HCT116 (cell line): Measurements from ENCODE around the gene TMEM204. TPM values are rescaled to one million over a fixed set of nuclear protein-coding genes. Genes with fewer than 3 reads are reported as not detected.

Experiments
- ATAC-seq: fragments of 200-7000 bp; cut with Tn5 transposase; 2 replicates; pipeline ENCODE4 v1.9.1; 2020; ENCODE audit warnings: mild to moderate bottlenecking, moderate library complexity
- BruUV-seq: library from RNA; stranded (reverse); fragments of 400-500 nt; replicated peaks from 2 replicates; lab custom pipeline; 2021; lab: Mats Ljungman, UMichigan
- CTCF ChIA-PET: fragments of 300-600 bp; sonication (Branson Sonifier 250); formaldehyde crosslinking; loops from one replicate; lab custom pipeline; 2021; ENCODE audit warnings: antibody characterized with exemption; lab: Charles Lee
- POLR2A ChIA-PET: fragments of 300-600, 350-600 bp; sonication (Branson Sonifier 250); formaldehyde crosslinking; loops from one replicate; lab custom pipeline; 2021; ENCODE audit warnings: antibody characterized with exemption; lab: Charles Lee
- RAD21 ChIA-PET, 2 experiments: fragments of 300-600 bp; sonication (Branson Sonifier 250); formaldehyde crosslinking; loops; one replicate each; lab custom pipeline; 2023; ENCODE audit warnings: low total read pairs in 2 of 2; ENCODE audit not compliant: uncharacterized antibody in 2 of 2, unreplicated experiment in 2 of 2, low non-redundant PET in 1 of 2; lab: Charles Lee
- DNase-seq: peaks from one replicate; pipeline ENCODE4 v3.0.0-alpha.2; 2010; ENCODE audit warnings: low read depth, low spot score
- H2AFZ ChIP-seq: fragments of 200-600 bp; shearing (Covaris generic), sonication (generic); 2 replicates; pipeline ENCODE4 v1.6.1; 2017; ENCODE audit warnings: low read depth, mixed run types, mixed read lengths, antibody characterized with exemption, low read length; ENCODE audit not compliant: poor library complexity, severe bottlenecking
- H3K27ac ChIP-seq: 2 replicates; pipeline ENCODE4 v1.5.1; 2012; ENCODE audit warnings: low read depth, low read length
- H3K27me3 ChIP-seq: fragments of 200-600 bp; sonication (generic); 2 replicates; pipeline ENCODE4 v1.6.1; 2016; ENCODE audit warnings: mixed run types, low read length, mixed read lengths; ENCODE audit not compliant: insufficient read depth
- H3K36me3 ChIP-seq, 2 experiments: fragments of 200-500 bp in 1 of 2; fragments of 200-600 bp in 1 of 2; sonication (Bioruptor generic) in 1 of 2; sonication (generic) in 1 of 2; 2 replicates each; pipeline versions ENCODE4 v1.5.1 to v1.6.1; 2014 to 2016; ENCODE audit warnings: low read length in 2 of 2, inconsistent platforms in 1 of 2, mixed read lengths in 1 of 2, mixed run types in 1 of 2; ENCODE audit not compliant: insufficient read depth in 2 of 2, control insufficient read depth in 1 of 2
- H3K4me1 ChIP-seq, 2 experiments: fragments of 200-600 bp in 1 of 2; sonication (generic) in 1 of 2; 2 replicates each; pipeline versions ENCODE4 v1.5.1 to v1.6.1; 2012 to 2017; ENCODE audit warnings: low read length in 2 of 2, inconsistent platforms in 1 of 2, mild to moderate bottlenecking in 1 of 2, mixed read lengths in 1 of 2, mixed run types in 1 of 2, moderate library complexity in 1 of 2; ENCODE audit not compliant: insufficient read depth in 2 of 2, control insufficient read depth in 1 of 2
- H3K4me2 ChIP-seq: fragments of 200-600 bp; sonication (generic); 2 replicates; pipeline ENCODE4 v1.6.1; 2017; ENCODE audit warnings: mixed run types, low read length, mixed read lengths
- H3K4me3 ChIP-seq, 2 experiments: fragments of 200-600 bp in 1 of 2; sonication (generic) in 1 of 2; replicated peaks in 1 of 2; 2 replicates each; pipeline ENCODE4 v1.5.1; 2011 to 2016; ENCODE audit warnings: low read length in 2 of 2, control low read depth in 1 of 2, low read depth in 1 of 2, mild to moderate bottlenecking in 1 of 2, mixed read lengths in 1 of 2, mixed run types in 1 of 2
- H3K79me2 ChIP-seq: fragments of 200-600 bp; sonication (generic); 2 replicates; pipeline ENCODE4 v1.6.1; 2017; ENCODE audit warnings: mild to moderate bottlenecking, mixed run types, low read length, moderate library complexity, mixed read lengths; ENCODE audit not compliant: insufficient read depth
- H3K9ac ChIP-seq: fragments of 200-600 bp; sonication (generic); 2 replicates; pipeline ENCODE4 v1.6.1; 2016; ENCODE audit warnings: low read length, mixed read lengths
- H3K9me2 ChIP-seq: fragments of 200-600 bp; sonication (generic), shearing (Covaris generic); 2 replicates; pipeline ENCODE4 v1.6.1; 2017; ENCODE audit warnings: mixed run types, mild to moderate bottlenecking, moderate library complexity; ENCODE audit not compliant: insufficient read depth
- H3K9me3 ChIP-seq, 2 experiments: fragments of 200-500 bp in 1 of 2; fragments of 200-600 bp in 1 of 2; sonication (Bioruptor generic) in 1 of 2; sonication (generic) in 1 of 2; 2 replicates each; pipeline ENCODE4 v1.6.1; 2014 to 2017; ENCODE audit warnings: low read length in 2 of 2, mixed read lengths in 2 of 2, inconsistent platforms in 1 of 2, low read depth in 1 of 2, mild to moderate bottlenecking in 1 of 2, mixed run types in 1 of 2, moderate library complexity in 1 of 2; ENCODE audit not compliant: control insufficient read depth in 1 of 2, insufficient read depth in 1 of 2
- H4K20me1 ChIP-seq: fragments of 200-600 bp; sonication (generic), shearing (Covaris generic); 2 replicates; pipeline ENCODE4 v1.6.1; 2017; ENCODE audit warnings: mixed run types, mild to moderate bottlenecking, moderate library complexity; ENCODE audit not compliant: insufficient read depth
- CTCF ChIP-seq, 3 experiments: fragments of 200-600 bp in 1 of 3; sonication (generic) in 1 of 3; IDR thresholded peaks in 2 of 3; conservative IDR thresholded peaks in 1 of 3; 2 replicates each; pipeline ENCODE4 v1.5.1; 2012 to 2017; ENCODE audit warnings: low read depth in 2 of 3, low read length in 2 of 3, antibody characterized with exemption in 1 of 3, borderline replicate concordance in 1 of 3, control low read depth in 1 of 3, mild to moderate bottlenecking in 1 of 3, mixed read lengths in 1 of 3, mixed run types in 1 of 3, moderate library complexity in 1 of 3; ENCODE audit not compliant: insufficient read depth in 1 of 3
- EZH2 ChIP-seq: fragments of 200-600 bp; sonication (generic); IDR thresholded peaks from 2 replicates; pipeline ENCODE4 v1.6.1; 2017; ENCODE audit warnings: antibody characterized with exemption, mixed run types
- SIN3A ChIP-seq: IDR thresholded peaks from 2 replicates; pipeline ENCODE4 v1.6.1; 2012; ENCODE audit warnings: low read depth
- ZFX ChIP-seq: fragments of 450-650 bp; IDR thresholded peaks from 2 replicates; pipeline ENCODE4 v1.6.1; 2017
- ZNF274 ChIP-seq: fragments of 200-500 bp; sonication (Bioruptor generic); IDR thresholded peaks from 2 replicates; pipeline ENCODE4 v1.6.1; 2014; ENCODE audit warnings: mild to moderate bottlenecking, low read depth, low read length, inconsistent platforms
- intact Hi-C: fragments of 100-400 bp; cut with micrococcal nuclease; formaldehyde crosslinking; loops from 2 replicates; pipeline ENCODE4 v1.10.0; 2022
- total RNA-seq: library from RNA; stranded (reverse); gene quantifications from one replicate; pipeline ENCODE4 v1.2.1, GENCODE V29; 2021; ENCODE audit not compliant: unreplicated experiment

The TMEM204 gene
- total RNA-seq, 1 experiment from 2014 or later: 0.22 TPM

- H4K20me1 ChIP-seq: no peaks in the 10 kb centered on the region
- no peak for DNase-seq
- CTCF ChIA-PET: no interaction called here
Observed at GRCh38 chr16:1537763-1538289, 4.4 kb downstream of the TMEM204 start.

More at GRCh38 chr16:1537763-1538289, 4.4 kb downstream of the TMEM204 start:
- Histone ChIP-seq H3K4me1 (peaks cover 9 to 13% of the 10 kb centered on the region in 2 experiments), H3K4me3 (no peak overlapping the region), H3K9me3 (no peaks in the 10 kb centered on the region), H3K9me2 (no peaks in the 10 kb centered on the region), H2AFZ (no peak overlapping the region), H3K79me2 (no peaks in the 10 kb centered on the region), H3K4me2 (no peak overlapping the region), H3K27ac (no peak overlapping the region), H3K27me3 (no peaks in the 10 kb centered on the region), H3K36me3 (no peaks in the 10 kb centered on the region), H3K9ac (no peak overlapping the region)
- RAD21 ChIA-PET: no interaction called here
- POLR2A ChIA-PET: interaction anchor here (0.6 kb wide), 1 partner anchor 40 kb away, joined by 3 read pairs; no protein-coding TSS in a partner anchor
- TF ChIP-seq ZNF274 (no peak), CTCF (IDR thresholded peaks at IDR 0.05 in 2 of 3, conservative IDR thresholded peaks at IDR 0.05 in 1 of 3; ENCODE audit: borderline replicate concordance in 1 of 3, insufficient read depth in 1 of 3, low read depth in 2 of 3, low read length in 2 of 3) (no peak), EZH2 (no peak), SIN3A (no peak), ZFX (no peak)
- no peak for ATAC-seq
- BruUV-seq: no TSS peak
- intact Hi-C loops: no loop called here
